ENCODE measurements around the gene ALPK1. TPM values are rescaled to one million over a fixed set of nuclear protein-coding genes. Genes with fewer than 3 reads are reported as not detected.

The ALPK1 gene
- total RNA-seq, 5 donors from 2014 or later (not counting 1 experiment from before 2014, with no cell fraction given), result 8.3 to 22.9 (median 9.3) TPM

GRCh38 chr4:112348488-112349158 lies 51.5 kb downstream of the ALPK1 start:
- no peak overlapping the region for H3K27ac Mint-ChIP-seq
- WGBS (ENCODE audit: insufficient coverage), result 96% methylated on average over 9 of the region's 11 CpGs
- ChIA-PET CTCF (no interaction called here), POLR2A (no interaction called here)
- no peaks in the 10 kb centered on the region for H3K4me1 Mint-ChIP-seq
- H3K27ac ChIP-seq (ENCODE audit: low read length), result no peak overlapping the region
- ATAC-seq (replicated peaks in 1 of 4) (no peak), DNase-seq (no peak)
- no peak overlapping the region for H3K4me3 ChIP-seq (ENCODE audit: control insufficient read depth in 1 of 2, extremely low read depth in 1 of 2, low read length in 1 of 2)
- peaks cover 0 to 1% (median 0%) of the 10 kb centered on the region in 3 donors for H3K9me3 Mint-ChIP-seq
- no peaks in the 10 kb centered on the region for H3K4me1 ChIP-seq (ENCODE audit: control insufficient read depth in 1 of 2, extremely low read depth in 1 of 2, insufficient read depth in 2 of 2, low read length in 2 of 2)
- no peak overlapping the region for H3K4me3 Mint-ChIP-seq
- H3K27me3 Mint-ChIP-seq, result no peaks in the 10 kb centered on the region
- H3K9me3 ChIP-seq, result no peaks in the 10 kb centered on the region
- no peaks in the 10 kb centered on the region for H3K27me3 ChIP-seq (replicated peaks in 1 of 2; ENCODE audit: control insufficient read depth in 2 of 2, extremely low read depth in 1 of 2, insufficient read depth in 2 of 2, low read length in 1 of 2)
- H3K36me3 Mint-ChIP-seq, result peaks cover 10% of the 10 kb centered on the region
- H3K36me3 ChIP-seq (ENCODE audit: control insufficient read depth in 2 of 2, extremely low read depth in 1 of 2, insufficient read depth in 1 of 2, low read length in 1 of 2), result no peaks in the 10 kb centered on the region

- Histone ChIP-seq H3K4me3 (ENCODE audit: control insufficient read depth in 1 of 2, extremely low read depth in 1 of 2, low read length in 1 of 2) (no peak overlapping the region), H3K36me3 (ENCODE audit: control insufficient read depth in 2 of 2, extremely low read depth in 1 of 2, insufficient read depth in 1 of 2, low read length in 1 of 2) (peaks cover 0 to 9% of the 10 kb centered on the region in 2 donors), H3K9me3 (no peaks in the 10 kb centered on the region), H3K4me1 (ENCODE audit: control insufficient read depth in 1 of 2, extremely low read depth in 1 of 2, insufficient read depth in 2 of 2, low read length in 2 of 2) (no peaks in the 10 kb centered on the region), H3K27ac (ENCODE audit: low read length) (no peak overlapping the region), H3K27me3 (replicated peaks in 1 of 2; ENCODE audit: control insufficient read depth in 2 of 2, extremely low read depth in 1 of 2, insufficient read depth in 2 of 2, low read length in 1 of 2) (no peaks in the 10 kb centered on the region)
- ATAC-seq (replicated peaks in 1 of 4) (no peak), DNase-seq (no peak)
- Mint-ChIP-seq H3K27me3 (no peaks in the 10 kb centered on the region), H3K27ac (no peak overlapping the region), H3K4me1 (no peaks in the 10 kb centered on the region), H3K36me3 (peaks cover 28% of the 10 kb centered on the region), H3K4me3 (no peak overlapping the region), H3K9me3 (peaks cover 0 to 1% (median 0%) of the 10 kb centered on the region in 3 donors)
- CTCF ChIA-PET, result no interaction called here
- POLR2A ChIA-PET, result no interaction called here
Observed at GRCh38 chr4:112352736-112353135, 55.6 kb downstream of the ALPK1 start.

GRCh38 chr4:112355662-112356061 lies 58.5 kb downstream of the ALPK1 start:
- H3K4me3 ChIP-seq (ENCODE audit: control insufficient read depth in 1 of 2, extremely low read depth in 1 of 2, low read length in 1 of 2), result no peak overlapping the region
- Mint-ChIP-seq H3K4me3 (no peak overlapping the region), H3K27me3 (no peaks in the 10 kb centered on the region), H3K4me1 (no peaks in the 10 kb centered on the region), H3K36me3 (peaks cover 34% of the 10 kb centered on the region), H3K27ac (no peak overlapping the region), H3K9me3 (peaks cover 0 to 4% (median 1%) of the 10 kb centered on the region in 3 donors)
- no peak overlapping the region for H3K27ac ChIP-seq (ENCODE audit: low read length)
- DNase-seq, result no peak
- ChIA-PET POLR2A (no interaction called here), CTCF (no interaction called here)
- no peaks in the 10 kb centered on the region for H3K4me1 ChIP-seq (ENCODE audit: control insufficient read depth in 1 of 2, extremely low read depth in 1 of 2, insufficient read depth in 2 of 2, low read length in 2 of 2)
- no peaks in the 10 kb centered on the region for H3K27me3 ChIP-seq (replicated peaks in 1 of 2; ENCODE audit: control insufficient read depth in 2 of 2, extremely low read depth in 1 of 2, insufficient read depth in 2 of 2, low read length in 1 of 2)
- no peaks in the 10 kb centered on the region for H3K9me3 ChIP-seq
- WGBS (ENCODE audit: insufficient coverage), result 96% methylated on average over 20 of the region's 20 CpGs
- ATAC-seq (replicated peaks in 1 of 4), result no peak
- H3K36me3 ChIP-seq (ENCODE audit: control insufficient read depth in 2 of 2, extremely low read depth in 1 of 2, insufficient read depth in 1 of 2, low read length in 1 of 2), result peaks cover 0 to 13% of the 10 kb centered on the region in 2 donors

- CTCF ChIA-PET, result no interaction called here
- H3K27me3 Mint-ChIP-seq, result no peaks in the 10 kb centered on the region
- ATAC-seq (replicated peaks in 1 of 4), result no peak
- no peak overlapping the region for H3K4me3 Mint-ChIP-seq
- H3K9me3 ChIP-seq, result no peaks in the 10 kb centered on the region
- POLR2A ChIA-PET, result no interaction called here
- no peak overlapping the region for H3K4me3 ChIP-seq (ENCODE audit: control insufficient read depth in 1 of 2, extremely low read depth in 1 of 2, low read length in 1 of 2)
- no peaks in the 10 kb centered on the region for H3K27me3 ChIP-seq (replicated peaks in 1 of 2; ENCODE audit: control insufficient read depth in 2 of 2, extremely low read depth in 1 of 2, insufficient read depth in 2 of 2, low read length in 1 of 2)
- H3K36me3 ChIP-seq (ENCODE audit: control insufficient read depth in 2 of 2, extremely low read depth in 1 of 2, insufficient read depth in 1 of 2, low read length in 1 of 2), result peaks cover 0 to 13% of the 10 kb centered on the region in 2 donors
- no peak overlapping the region for H3K27ac ChIP-seq (ENCODE audit: low read length)
- WGBS (ENCODE audit: insufficient coverage), result 94% methylated on average over 9 of the region's 11 CpGs
- no peak for DNase-seq
- H3K36me3 Mint-ChIP-seq, result peaks cover 42% of the 10 kb centered on the region
- no peaks in the 10 kb centered on the region for H3K4me1 ChIP-seq (ENCODE audit: control insufficient read depth in 1 of 2, extremely low read depth in 1 of 2, insufficient read depth in 2 of 2, low read length in 2 of 2)
- peaks cover 0 to 16% (median 5%) of the 10 kb centered on the region in 3 donors for H3K9me3 Mint-ChIP-seq
- no peaks in the 10 kb centered on the region for H3K4me1 Mint-ChIP-seq
- no peak overlapping the region for H3K27ac Mint-ChIP-seq
Observed at GRCh38 chr4:112357453-112357852, 60.3 kb downstream of the ALPK1 start.

- 89% methylated on average over 14 of the region's 14 CpGs for WGBS (ENCODE audit: insufficient coverage)
- H3K27ac ChIP-seq (ENCODE audit: low read length), result no peak overlapping the region
- Mint-ChIP-seq H3K4me3 (no peak overlapping the region), H3K4me1 (no peaks in the 10 kb centered on the region), H3K9me3 (peaks cover 0 to 19% (median 7%) of the 10 kb centered on the region in 3 donors), H3K27ac (no peak overlapping the region), H3K36me3 (peaks cover 44% of the 10 kb centered on the region), H3K27me3 (no peaks in the 10 kb centered on the region)
- ChIA-PET POLR2A (no interaction called here), CTCF (no interaction called here)
- DNase-seq (no peak), ATAC-seq (replicated peaks in 1 of 4) (no peak)
- no peaks in the 10 kb centered on the region for H3K4me1 ChIP-seq (ENCODE audit: control insufficient read depth in 1 of 2, extremely low read depth in 1 of 2, insufficient read depth in 2 of 2, low read length in 2 of 2)
- H3K4me3 ChIP-seq (ENCODE audit: control insufficient read depth in 1 of 2, extremely low read depth in 1 of 2, low read length in 1 of 2), result no peak overlapping the region
- H3K9me3 ChIP-seq, result no peaks in the 10 kb centered on the region
- H3K36me3 ChIP-seq (ENCODE audit: control insufficient read depth in 2 of 2, extremely low read depth in 1 of 2, insufficient read depth in 1 of 2, low read length in 1 of 2), result peaks cover 0 to 13% of the 10 kb centered on the region in 2 donors
- no peaks in the 10 kb centered on the region for H3K27me3 ChIP-seq (replicated peaks in 1 of 2; ENCODE audit: control insufficient read depth in 2 of 2, extremely low read depth in 1 of 2, insufficient read depth in 2 of 2, low read length in 1 of 2)
Observed at GRCh38 chr4:112357897-112358296, 60.7 kb downstream of the ALPK1 start.

GRCh38 chr4:112358415-112358814 lies 61.2 kb downstream of the ALPK1 start:
- peaks cover 4 to 23% (median 10%) of the 10 kb centered on the region in 3 donors for H3K9me3 Mint-ChIP-seq
- Histone ChIP-seq H3K9me3 (no peaks in the 10 kb centered on the region), H3K4me1 (ENCODE audit: control insufficient read depth in 1 of 2, extremely low read depth in 1 of 2, insufficient read depth in 2 of 2, low read length in 2 of 2) (no peaks in the 10 kb centered on the region), H3K4me3 (ENCODE audit: control insufficient read depth in 1 of 2, extremely low read depth in 1 of 2, low read length in 1 of 2) (no peak overlapping the region), H3K27ac (ENCODE audit: low read length) (no peak overlapping the region), H3K36me3 (ENCODE audit: control insufficient read depth in 2 of 2, extremely low read depth in 1 of 2, insufficient read depth in 1 of 2, low read length in 1 of 2) (peaks cover 0 to 13% of the 10 kb centered on the region in 2 donors), H3K27me3 (replicated peaks in 1 of 2; ENCODE audit: control insufficient read depth in 2 of 2, extremely low read depth in 1 of 2, insufficient read depth in 2 of 2, low read length in 1 of 2) (no peaks in the 10 kb centered on the region)
- H3K4me3 Mint-ChIP-seq, result no peak overlapping the region
- no peak overlapping the region for H3K27ac Mint-ChIP-seq
- DNase-seq (no peak), ATAC-seq (replicated peaks in 1 of 4) (no peak)
- ChIA-PET CTCF (no interaction called here), POLR2A (no interaction called here)
- H3K36me3 Mint-ChIP-seq, result peaks cover 44% of the 10 kb centered on the region
- no peaks in the 10 kb centered on the region for H3K27me3 Mint-ChIP-seq
- 93% methylated on average over 7 of the region's 10 CpGs for WGBS (ENCODE audit: insufficient coverage)
- no peaks in the 10 kb centered on the region for H3K4me1 Mint-ChIP-seq
